HG02885 (cell line): ENCODE data around the gene IL1R1.
"Not testable (repeated sequence)": the region's sequence is repeated elsewhere in the genome, so short reads cannot be mapped to it uniquely, and the experiment has no call there.

Source experiments
- ATAC-seq: cut with Tn5 transposase; IDR thresholded peaks from one replicate; pipeline ENCODE4 v1.9.1; 2021; ENCODE audit warnings: mild to moderate bottlenecking; ENCODE audit not compliant: unreplicated experiment, poor library complexity

The IL1R1 gene

DNA sequence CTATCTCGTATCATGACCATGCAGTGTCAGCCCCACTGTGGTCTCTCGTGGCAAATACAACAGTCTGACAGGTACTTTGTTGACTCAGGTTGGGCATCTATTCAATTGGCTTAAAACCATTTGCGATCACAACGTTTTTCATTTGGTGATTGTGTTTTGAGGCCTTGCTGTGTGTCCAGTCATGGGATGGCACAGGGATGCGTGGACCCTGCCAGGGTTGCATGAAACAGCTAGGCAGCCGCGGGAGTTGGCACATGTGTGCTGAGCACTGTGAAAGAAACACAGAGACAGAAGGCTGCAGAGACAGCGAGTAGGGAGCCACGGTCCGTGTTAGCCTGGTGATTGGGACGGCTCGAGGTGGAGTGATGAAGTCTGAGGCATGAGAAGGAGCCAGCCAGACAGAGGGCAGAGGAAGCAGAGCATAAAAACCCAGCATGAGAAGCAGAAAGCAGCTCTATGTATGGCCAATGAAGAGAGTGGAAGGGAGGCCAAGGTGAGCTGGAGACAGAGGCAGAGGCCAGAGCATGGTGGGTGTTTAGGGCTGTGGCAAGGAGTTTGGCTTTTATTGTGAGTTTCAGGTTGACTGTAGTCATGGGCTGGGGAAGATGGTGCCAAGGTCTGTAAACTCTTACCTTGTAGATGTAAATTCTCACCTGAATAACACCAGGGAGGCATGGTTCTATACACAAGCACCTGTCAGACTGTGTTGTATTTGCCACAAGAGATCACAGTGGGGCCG, 31.8 kb upstream of the IL1R1 start:
- no peak for ATAC-seq

DNA sequence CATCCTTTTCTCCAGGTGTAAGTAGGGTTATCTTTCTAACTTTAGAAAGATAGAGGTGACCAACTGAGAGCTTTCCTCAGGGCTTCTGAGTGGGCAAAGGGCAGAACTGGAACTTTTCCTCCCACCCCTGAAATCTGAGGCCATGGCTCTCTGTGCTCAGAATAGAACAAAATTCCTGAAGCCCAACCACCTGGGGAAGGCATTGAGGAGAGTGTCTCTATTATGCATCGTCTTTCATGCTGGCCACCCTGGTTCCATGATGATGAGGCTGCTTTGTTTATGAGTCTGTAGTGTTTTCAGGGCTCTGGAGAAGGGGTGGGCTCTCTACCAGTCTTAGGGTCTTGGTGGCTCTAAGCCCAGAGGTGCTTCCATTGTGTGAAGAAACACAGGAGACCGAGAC, 30.7 kb upstream of the IL1R1 start:
- no peak for ATAC-seq

DNA sequence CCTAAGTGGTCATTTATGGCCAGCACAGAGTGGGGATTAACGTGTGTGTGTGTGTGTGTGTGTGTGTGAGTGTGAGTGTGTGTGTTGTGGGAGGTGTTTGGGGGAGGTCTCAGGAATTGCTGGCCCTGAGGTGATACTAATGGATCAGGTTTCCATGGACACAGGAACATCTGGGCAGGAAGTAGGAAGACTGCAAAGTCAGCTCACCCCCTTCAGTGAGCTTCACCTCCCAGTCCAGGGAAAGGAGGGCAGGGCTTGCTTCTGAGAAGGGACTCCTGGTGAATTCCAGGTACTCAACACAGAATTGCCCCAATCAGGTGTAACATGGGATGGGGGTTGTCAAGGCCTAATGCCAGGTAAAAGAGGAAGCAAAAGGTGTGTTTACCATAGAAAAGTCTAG, 30.3 kb upstream of the IL1R1 start:
- ATAC-seq: no peak

DNA sequence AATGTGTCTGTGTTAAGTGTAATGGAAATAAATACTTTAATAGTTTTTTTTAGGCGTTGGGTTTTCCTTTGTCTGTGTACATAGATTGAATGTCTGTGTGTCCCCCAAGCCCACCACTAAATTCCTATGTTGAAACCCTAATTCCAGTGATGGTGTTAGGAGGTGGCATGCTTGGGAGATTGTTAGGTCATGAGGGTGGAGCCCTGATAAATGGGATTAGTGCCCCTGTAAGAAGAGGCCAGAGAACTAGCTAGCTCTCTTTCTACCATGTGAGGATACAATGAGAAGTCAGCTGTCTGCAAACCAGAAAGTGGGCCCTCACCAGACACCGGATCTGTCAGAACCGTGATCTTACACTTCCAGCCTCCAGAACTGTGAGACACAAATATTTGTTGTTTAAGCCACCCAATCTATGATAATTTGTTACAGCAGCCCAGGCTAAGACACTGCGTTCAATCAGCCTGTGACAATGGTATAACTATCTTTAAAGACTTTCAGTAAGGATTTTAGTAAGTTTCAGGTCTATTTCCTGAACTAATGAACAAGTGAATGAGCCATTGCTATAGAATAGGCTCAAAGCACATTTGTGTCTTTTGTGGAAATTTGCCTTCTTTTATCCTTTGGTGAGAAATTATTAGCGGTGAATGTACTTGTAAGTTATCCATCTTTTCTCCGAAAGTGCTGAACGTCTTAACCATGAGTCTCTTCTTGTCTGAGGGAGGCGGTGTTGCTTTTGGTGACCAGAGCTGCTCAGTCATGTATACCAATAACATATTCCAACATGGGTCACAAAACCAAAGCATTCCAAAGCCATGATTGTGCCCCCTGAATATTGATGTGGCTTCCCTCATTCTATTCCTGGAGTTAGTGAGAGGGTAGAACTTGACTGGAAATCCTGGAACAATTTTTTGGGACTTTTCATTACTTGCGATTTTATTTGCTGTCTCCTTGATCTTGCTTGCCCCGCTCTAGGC, 29.6 kb upstream of the IL1R1 start:
- no peak for ATAC-seq

DNA sequence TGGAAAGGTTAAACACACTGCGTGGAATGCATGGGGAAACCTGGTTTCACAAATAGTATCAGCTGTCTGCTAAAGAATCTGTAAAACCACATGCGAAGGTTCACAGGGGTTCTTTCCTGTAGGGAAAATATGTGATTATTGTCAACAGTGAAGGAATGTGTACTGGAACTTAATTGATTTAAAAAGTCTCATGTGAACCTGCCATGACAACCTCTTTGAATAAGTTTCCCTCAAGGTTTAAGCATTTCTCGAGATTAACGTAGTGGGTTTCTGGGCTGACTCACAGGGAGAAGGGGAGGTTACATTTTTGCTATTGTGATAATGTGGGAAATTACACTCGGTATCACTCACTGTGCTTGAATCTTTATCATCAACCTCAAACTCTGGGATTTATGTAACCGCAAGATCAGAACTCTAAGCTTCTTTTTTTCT, 28.2 kb upstream of the IL1R1 start:
- no peak for ATAC-seq

DNA sequence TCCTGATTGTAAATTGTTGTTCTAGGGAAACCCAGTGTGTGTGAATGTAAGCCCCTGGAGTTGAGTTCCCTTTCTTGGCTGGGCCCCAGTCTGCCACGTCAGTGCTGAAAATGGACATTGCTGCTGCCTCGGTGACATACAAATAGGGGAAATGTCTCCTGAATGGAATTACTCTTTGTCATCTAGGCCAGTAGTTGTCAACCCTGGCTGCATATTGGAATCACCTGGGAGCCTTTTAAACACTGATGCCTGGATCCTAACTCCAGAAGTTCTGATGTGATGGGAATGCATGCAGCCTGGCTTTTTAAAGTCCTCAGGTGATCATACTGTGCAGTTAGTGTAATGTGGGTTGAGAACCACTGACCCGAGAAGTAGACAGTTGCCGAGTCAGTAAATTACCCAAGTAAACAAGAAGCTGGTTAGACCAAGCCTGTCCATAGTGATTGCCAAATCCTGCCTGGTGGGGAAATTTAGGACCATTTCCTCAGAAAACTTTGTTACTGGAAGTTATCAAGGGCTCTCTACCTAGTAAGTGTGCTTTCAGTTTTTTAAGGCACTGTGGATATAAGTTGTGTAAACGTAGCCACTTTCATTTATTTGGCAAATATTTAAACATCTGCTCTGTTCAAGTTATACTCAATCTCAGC, 27.6 kb upstream of the IL1R1 start:
- ATAC-seq: no peak

DNA sequence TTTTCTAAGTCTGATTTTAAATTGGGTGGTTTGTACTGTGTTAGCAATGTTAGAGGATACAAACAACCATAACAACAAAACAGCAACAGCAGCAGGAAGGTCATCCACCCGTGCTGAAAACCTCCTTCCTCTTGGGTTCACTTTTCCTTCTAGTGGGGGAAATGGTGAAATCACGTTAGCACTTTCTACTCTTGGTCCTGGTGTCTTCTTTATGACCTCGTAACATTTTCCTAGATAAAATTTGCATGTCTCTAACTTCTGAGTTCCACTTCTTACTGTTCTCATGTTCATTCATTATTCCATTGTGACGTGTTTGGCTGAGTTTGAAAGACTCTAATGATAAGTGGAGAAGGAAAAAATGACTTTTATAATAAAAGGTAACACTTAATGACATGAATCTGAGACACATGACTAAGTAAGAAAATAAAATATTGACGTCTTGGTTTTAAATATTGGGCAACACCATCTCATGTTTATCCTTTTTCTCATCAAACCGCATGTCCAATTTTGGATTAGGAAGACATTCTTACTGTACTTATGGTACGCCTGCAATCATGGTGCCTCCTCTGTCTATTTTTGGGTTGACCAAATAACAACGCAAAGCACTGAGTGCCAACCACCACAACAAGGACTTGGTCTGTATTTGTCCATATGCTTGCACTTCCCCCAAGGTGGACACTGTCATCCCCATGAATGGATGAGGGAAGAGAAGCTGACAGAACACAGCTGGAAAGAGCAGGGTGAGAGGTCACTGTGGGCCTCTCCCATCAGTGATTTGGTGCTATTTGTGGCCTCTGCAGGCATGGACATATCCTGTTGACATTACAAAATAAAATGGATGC, 25.7 kb upstream of the IL1R1 start:
- no peak for ATAC-seq

DNA sequence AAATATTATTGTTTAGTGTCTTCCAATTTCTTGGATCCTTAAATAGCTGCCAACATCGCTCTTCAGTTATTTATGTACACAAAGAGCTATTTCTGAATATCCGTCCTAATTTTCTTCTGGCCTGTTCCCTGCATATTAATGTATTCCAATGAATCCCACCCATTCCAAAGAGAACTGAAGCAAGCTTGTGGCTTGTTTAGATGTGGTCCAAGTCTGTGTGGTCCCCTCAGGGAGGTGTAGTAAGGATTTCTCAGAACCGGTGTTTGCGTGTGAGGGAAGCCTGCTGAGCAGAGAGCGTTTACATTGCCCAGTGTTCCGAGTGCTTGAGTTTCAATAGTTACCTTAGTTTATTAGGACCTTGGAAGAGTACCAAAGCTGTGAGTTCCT, 25.1 kb upstream of the IL1R1 start:
- no peak for ATAC-seq

DNA sequence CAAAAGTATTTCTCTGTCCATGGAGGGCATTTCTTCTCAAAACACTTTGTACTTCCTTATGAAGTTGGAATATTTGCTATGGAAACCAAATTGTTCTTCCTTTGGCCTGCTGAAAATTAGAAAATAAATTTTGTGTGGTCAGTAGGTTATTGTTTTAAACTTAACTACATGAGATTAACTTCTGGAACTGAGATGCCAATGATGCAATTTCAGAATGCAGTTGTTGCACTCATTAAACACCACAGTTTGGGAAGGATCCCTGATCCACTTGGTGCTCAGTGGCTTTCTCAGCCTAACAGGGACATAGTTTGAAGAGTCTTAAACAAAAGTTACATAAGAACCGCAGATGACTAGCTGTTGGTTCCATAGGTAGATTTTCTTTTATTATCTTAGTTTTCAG, 23.3 kb upstream of the IL1R1 start:
- no peak for ATAC-seq

DNA sequence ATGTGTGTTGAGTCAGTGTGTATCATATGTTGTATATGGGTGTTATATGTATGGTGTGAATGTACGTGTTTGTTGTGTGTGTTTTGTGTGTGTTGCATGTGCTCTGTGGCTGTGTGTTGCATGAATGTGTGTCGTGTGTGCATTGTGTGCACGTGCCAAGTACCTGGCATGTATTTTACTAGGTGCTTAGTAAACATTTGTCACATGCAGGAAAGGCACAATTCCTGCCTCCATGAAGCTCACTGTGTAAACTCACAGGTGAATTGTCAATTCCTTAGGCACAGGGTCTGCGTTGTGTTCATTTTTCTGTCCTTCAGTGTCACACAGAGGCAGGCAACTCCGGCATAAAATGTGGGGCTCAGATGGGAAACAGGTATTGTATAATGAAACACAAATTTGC, 22.3 kb upstream of the IL1R1 start:
- no peak for ATAC-seq

DNA sequence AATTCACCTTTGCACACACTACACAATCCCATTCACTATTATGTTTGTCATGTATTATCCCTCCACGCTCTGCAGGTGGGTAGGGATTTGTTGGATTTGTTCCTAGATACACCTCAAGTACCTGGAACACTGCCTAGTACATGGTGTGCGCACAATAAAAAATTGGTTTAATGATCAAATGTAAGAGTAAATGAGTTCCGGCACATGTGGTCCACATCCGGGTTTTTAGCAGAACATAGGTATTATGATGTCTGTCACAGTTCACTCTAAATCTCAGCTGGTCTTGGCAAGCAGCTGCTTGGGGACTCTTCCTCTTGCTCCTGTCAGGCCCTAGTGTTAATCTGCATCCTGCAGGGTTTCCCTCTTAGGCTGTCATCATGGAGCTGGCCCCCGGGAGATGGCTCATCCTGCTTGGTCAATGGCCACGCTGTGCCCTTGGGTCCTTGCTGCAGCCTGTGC, 21.8 kb upstream of the IL1R1 start:
- no peak for ATAC-seq

DNA sequence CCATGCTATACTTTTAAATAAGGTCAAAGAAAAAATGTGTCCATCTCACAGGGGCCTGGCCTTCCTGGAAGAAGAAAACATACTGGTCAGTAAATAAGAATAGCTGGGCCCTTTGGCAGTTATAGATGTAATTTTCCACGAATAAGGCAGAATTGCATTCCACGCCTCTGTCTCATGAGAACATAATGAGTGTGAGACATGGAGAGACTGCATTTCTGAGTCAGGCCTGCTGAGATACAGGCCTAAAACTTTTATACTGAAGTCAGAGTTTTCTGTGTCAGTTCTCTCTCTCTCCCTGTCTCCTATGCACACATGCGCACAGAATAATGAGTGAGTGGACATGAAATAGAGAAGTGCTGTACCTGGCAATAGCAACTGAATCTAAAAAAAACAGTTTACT, 20.4 kb upstream of the IL1R1 start:
- no peak for ATAC-seq

DNA sequence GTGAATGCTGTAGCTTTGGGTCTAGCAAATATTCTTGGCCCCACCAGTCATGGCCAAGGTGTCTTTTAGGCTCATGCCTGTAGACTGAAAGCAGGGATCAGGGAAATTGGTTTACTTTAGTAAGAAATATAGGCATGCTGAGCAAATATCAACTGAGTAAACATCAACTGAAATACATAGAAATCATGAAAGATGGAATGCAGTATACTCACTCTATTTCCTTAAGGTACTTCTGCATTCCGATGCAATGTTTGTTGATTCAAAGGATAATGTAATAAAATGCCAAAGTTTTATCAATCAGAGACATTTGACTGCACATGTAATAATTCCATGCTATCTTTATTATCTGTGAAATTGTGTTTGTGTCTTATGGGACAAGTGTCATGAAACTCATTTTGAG, 19.6 kb upstream of the IL1R1 start:
- ATAC-seq: no peak

DNA sequence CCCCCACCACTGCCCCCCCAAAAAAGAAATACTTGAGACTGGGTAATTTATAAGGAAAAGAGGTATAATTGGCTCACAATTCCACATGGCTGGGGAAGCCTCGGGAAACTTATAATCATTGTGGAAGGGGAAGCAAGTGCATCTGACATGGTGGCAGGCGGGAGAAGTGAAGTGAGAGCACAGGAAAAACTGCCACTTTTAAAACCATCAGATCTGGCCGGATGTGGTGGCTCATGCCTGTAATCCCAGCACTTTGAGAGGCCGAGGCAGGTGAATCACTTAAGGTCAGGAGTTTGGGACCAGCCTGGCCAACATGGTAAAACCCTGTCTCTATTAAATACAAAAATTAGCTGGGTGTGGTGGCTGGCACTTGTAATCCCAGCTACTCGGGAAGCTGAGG, 18.1 kb upstream of the IL1R1 start:
- not testable (repeated sequence) for ATAC-seq

DNA sequence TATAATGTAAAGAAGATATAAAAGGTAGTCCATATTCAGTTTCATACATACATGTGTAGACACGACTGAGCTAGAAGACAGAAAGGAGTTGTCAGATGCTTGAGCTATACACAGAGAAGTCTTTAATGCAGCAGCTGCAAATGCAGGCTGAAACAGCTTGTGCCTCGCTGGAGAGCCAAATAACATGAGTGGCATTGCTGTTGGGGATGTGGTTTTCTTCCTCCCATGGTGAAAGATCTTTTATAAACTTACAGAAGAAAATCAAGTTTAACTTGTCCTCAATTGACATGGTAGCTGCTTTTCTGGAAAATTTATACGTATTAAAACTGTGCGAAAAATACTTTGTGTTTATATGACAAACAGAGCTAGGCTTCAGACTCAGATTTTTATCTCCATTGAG, 16.4 kb upstream of the IL1R1 start:
- ATAC-seq: no peak

DNA sequence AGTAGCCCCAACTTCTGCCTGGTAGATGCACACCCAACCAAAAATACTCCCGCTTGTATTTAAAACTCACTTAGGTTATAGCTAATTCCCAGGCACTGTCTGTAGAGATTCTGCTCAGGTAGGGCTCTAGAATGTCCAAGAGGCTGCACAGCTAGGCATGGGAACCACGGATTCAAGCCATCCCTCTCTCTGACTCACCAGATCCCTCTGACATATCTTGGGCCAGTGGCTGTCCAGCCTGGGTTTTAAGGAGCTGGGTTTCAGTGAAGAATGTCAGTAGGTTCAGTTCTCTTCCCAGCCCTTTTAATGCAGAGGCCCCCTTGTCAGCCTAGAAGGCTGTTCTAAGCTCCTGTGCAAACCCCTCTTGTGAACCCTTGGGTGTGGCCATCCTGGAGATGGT, 15.9 kb upstream of the IL1R1 start:
- ATAC-seq: no peak

DNA sequence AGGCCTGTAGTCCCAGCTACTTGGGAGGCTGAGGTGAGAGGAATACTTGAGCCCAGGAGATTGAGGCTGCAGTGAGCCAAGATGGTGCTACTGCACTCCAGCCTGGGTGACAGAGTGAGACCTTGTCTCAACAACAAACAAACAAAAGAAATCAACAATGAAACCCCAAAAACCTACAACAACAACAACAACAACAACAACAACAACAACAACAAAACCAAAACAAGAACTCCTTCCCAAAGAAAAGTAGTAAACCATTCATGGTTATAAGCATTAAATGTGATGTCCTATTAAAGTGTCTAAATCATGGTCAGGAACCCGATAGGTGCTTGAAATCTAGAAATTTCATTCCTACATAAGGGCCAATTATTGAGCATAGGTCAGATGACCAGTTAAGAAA, 13.5 kb upstream of the IL1R1 start:
- no peak for ATAC-seq

DNA sequence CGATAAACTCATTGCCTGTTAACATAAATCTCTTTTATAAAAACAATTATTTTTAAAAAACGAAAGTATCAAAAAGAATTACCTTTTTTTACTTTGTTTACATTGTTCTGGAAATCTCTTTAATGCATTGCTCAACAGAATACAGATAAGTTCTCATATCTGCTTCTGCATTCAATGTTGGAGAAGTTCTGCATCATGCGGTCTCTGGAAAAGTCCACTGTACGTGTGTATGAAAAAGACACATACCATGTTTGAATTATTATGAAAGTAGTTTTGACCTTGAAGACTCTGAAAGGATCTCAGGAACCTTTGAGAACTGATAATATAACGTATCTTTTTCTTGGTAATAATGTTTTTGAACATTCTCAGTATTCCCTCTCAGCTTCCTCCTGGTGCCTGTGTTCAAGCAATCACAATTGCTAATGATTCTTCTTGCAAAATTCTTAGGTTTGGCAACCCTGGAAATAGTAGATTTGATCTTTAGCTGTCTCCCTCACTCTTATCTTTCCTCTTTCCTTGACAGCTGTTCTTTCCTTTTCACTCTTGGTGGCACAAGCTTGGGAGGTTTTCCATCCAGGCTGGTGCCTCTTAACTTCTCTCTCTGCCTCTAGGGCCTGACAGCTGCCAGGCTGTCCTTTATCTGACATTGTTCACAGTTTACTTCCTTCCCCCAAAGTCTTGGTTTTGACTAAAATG, 12.4 kb upstream of the IL1R1 start:
- no peak for ATAC-seq

DNA sequence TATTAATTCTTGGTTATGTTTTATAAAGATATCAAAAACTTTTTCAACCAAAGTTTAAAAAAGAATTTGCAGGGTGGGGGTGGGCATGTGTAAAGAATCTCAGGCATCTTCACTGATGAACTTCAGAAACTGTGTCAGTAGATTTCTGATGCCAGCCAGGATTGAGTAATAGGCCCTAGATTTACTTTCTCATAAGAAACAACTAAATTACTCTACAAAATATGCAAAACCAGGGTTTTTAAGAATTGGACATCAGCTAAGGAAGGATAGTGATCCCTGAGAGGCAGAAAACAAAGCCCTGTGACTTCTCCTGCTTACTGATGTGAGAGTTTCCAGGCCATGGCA, 11.9 kb upstream of the IL1R1 start:
- no peak for ATAC-seq

DNA sequence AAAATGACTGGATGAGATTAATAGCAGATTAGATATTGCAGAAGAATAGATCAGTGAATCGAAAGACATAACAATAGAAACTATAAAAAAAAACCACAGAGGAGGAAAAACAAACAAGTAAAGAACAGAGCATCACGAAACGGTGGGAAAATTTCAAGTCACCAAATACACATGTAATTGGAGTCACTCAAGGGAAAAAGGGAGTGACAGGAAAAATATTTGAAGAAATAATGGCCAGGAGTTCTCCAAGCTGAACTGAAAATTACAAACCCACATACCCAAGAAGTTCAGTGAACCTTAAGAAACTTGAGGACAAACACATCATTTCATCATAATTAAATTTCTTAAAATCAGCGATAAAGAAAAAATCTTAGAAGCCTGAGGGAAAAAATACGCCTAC, 11.0 kb upstream of the IL1R1 start:
- ATAC-seq: no peak
